ENCODE measurements around the gene ADD2. TPM values are rescaled to one million over a fixed set of nuclear protein-coding genes. Genes with fewer than 3 reads are reported as not detected.
"Not testable (repeated sequence)": the region's sequence is repeated elsewhere in the genome, so short reads cannot be mapped to it uniquely, and the experiment has no call there.

Gene ADD2
- total RNA-seq, 1 donor from 2014 or later = 0.95 TPM

DNA sequence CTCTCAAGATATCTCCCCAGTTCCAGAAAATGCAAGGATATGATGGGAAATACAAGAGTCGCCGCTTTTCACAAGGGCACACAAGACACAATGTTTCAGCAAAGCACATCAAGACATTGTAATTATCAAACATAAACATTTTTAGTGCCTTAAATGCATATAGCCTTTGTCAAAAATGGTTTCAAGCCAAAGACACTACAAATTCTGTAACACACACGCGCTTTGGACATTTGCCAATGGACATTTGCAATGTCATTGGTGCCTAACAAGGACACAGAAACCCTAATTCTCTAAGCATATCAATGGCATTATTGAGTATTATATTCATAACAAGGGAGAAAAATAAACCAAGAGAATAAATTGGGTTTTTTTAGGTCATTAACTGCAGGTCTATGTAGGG, 16.1 kb downstream of the ADD2 start:
- no peak for DNase-seq (ENCODE audit: low spot score)

DNA sequence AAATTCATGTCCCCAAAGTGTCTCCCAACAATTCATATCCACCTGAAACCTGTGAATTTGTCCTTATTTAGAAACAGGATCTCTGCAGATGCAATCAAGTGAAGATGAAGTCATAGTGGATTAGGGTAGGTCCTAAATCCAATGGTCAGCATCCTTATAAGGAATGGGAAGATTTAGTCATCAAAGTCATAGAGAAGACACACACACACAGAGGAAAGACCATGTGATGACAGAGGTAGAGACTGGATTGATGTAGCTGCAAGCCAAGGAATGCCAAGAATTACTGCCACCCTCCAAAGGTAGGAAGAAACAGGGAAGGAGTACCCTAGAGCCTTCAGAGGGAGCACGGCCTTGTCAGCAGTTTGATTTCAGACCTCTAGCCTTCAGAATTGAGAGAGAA, 17.7 kb downstream of the ADD2 start:
- DNase-seq (ENCODE audit: low spot score) = no peak

DNA sequence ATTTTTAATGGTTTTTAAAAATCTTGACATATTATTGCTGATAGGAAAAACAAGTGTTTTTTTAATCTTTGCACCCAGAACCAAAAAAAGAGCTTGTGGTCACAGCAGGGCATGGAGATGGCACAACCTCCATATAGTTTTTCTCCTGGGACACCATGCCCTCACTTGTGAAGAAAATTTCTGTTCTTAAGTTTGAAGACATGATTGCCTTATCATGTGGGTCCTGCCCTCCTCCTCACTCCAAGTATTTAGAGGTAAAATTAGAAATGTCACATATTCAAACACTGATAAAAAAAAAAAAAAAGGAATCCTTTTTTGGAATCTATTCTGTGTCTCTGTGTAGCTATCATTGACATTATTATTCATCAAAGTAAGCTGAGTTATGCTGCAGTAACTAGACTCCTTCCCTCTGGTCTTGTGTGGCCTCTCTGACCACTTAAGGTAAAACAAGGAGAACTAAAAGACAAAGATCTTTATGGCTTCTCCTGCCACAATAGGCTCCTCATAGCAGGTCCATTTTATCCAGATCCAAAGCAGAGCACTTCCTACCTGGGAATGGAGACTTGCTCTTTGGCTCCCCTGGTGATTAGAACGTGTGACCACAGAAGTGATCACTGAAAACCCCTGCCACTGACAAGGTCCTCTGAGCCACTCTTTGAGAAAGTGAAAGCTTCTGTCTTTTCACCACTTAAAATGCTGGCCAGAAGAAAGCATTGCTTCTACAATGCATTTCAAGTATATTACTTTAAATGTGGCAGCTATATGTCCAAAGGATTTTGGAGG, 19.8 kb downstream of the ADD2 start:
- DNase-seq (ENCODE audit: low spot score) = no peak

DNA sequence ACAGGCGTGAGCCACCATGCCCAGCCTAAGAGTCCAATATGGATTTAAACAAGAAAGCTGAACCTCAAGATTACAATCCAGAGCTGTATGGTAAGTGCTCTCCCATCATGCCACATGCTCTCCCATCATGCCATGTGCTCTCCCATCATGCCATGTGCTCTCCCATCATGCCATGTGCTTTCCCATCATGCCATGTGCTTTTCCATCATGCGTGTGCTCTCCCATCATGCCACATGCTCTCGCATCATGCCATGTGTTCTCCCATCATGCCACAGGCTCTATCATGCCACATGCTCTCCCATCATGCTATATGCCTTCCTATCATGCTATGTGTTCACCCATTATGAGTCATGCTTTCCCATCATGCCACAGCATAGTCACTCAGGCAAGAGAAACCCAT, 20.7 kb downstream of the ADD2 start:
- no peak for DNase-seq (ENCODE audit: low spot score)

DNA sequence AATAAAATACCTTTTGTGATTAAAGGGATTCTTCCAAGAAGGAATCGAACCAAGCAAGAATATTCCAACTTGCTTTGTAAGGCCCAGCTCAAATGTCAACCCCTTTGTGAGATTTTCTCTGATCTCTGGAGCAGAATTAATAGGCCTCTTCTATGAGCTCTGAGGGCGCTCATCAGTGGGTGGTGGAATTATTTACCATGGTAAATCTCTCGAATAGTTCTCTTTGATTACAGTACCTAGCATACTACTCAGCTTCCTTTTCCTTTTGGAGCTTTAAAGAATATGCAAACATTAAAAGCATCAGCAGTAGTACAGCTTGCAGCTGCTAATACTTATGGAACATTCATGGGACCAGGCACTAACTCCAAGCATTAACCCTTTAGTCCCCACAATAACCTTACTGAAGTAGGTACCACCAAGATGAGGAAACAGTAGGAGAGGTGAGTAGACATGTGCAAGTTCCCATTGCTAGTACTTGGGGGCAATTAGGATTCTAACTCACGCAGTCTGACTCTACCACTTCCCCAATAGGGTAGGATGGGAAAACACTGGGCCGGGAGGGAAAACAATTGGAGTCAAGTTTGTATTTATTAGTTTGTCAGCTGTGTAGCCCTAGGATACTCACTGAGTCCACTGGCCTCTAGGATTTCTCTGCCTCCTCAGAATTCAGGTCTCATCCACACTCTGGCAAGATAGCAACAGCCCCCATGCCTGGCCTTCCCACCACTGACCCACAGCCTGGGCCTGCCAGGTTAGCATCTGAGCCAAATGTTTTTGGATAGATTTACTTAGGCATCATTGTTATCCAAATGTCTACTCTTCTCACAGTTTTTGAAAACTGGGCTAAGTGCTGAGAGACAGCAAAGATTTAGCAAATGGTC, 21.7 kb downstream of the ADD2 start:
- DNase-seq (ENCODE audit: low spot score) = no peak

DNA sequence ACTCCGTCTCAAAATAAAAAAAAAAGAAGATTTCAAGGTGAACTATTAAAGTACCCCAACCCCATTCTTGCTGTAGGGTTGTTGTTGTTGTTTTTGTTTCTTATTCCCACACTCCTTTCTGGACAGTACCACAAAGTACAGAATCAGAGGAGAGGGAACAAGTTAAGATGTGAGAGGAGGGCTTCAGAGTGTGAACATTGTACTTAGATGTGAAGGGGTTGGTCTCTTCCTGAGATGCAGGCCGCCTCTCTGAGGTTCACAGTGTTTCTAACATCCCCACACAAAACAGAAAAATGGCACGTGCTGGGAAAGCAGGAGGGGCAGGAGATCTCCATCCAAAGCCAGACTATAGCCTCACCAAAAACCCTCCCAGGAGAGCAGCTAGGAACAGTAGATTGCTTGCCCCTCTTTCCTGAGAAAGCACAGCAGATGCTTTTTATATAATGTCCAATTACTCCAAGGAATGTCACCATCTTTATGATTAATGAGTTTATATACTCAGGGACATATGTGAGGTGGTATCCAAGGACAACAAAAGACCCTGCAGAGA, 22.6 kb downstream of the ADD2 start:
- no peak for DNase-seq (ENCODE audit: low spot score)

DNA sequence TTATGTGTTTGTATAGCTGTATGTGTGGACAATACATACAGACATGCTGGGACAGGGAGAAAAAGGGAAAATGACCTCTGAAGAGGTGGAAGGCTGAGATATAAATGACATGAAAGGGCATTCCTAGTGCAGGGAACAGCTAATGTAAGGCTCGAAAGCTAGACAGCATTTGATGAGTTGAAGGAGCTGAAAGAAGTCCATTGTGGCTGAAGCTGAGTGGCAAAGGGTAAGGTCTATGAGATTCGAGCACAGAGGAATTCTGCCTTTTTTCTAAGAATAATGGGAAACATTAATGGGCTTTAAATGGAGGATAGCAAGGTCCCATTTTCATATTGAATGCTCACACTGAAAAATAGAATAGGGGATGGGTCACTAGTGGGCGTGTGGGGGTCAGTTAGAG, 23.6 kb downstream of the ADD2 start:
- DNase-seq (ENCODE audit: low spot score) = no peak

DNA sequence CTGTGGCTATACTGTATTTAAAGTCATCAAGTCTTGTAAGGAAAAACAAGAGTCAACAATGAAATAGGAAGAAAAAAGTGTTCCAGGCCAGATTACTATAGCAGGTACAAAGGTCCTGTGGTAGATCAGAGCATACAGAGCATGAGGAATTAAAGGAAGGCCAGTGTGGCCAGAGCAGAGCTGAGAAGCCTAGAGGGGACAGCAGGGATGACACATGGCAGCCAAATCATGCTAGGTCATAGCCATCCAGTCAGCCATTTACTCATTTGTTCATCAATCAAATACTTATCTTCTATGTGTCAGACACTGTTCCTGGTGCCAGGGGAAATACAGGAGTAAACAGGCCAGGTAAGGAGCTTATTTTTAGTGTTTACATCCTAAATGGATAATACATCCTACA, 24.3 kb downstream of the ADD2 start:
- no peak for DNase-seq (ENCODE audit: low spot score)

DNA sequence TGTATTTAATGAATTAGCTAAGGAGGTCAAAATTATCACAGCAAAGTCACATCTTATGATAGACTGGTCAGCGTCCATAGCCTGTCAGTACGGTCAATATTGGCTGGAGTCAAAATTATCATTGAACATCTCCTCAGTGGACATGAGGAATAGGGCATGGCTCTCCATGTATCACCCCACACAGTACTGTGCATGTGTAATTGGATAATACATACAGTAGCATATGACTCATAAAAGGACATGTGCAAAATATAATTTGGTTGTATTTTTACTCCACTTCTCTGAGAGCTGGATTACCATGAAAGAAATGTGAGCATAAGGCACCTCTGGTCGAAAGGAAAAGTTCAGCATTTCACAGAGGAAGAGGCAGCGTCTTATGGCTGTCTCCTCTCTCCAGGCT, 24.9 kb downstream of the ADD2 start:
- no peak for DNase-seq (ENCODE audit: low spot score)

DNA sequence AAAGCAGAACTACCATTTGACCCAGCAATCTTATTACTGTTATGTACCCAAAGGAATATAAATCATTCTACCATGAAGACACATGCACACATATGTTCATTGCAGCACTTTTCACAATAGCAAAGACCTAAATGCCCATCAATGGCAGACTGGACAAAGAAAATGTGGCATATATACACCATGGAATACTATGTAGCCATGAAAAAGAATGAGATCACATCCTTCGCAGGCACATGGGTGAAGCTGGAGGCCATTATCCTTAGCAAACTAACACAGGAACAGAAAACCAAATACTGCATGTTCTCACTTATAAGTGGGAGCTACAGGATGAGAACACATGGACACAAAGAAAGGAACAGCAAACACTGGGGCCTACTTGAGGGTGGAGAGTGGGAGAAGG, 28.5 kb downstream of the ADD2 start:
- not testable (repeated sequence) for DNase-seq (ENCODE audit: low spot score)

DNA sequence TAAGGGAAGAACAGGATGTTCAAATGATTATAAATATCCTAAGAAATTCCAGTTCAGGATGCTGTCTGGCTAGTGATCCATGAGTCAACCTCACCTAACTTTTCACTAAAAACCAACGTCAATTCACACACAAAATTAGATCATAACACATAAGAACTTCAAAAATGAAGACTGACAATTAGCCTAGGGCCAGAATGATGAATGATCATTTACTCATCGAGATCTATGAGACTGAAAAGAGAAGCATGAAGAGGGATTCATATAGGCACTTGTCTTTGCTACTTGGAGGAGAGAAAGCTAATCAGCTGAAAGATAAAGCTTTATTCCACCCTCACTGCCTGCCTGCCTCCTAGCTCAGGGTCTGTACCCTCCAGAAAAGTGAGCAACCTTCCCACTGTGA, 29.8 kb downstream of the ADD2 start:
- no peak for DNase-seq (ENCODE audit: low spot score)

DNA sequence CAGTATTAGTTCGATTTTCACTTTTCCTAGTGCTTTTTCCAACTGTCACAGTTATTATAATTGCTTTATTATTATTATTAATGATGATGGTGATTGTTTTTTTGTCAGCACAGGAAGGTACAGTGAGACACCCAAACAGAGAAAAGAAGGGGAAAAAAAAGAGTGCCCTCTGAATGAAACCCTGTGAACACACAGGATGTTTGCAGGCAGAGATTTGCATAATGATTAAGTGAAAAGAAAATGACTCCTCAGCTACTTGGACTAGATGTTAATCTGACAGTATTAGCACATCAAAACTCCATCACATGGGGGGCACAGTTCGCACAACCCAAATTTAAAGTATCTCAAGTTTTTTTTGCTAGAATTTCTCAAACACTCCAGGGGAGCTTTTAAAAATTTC, 32.9 kb downstream of the ADD2 start:
- DNase-seq (ENCODE audit: low spot score) = no peak

DNA sequence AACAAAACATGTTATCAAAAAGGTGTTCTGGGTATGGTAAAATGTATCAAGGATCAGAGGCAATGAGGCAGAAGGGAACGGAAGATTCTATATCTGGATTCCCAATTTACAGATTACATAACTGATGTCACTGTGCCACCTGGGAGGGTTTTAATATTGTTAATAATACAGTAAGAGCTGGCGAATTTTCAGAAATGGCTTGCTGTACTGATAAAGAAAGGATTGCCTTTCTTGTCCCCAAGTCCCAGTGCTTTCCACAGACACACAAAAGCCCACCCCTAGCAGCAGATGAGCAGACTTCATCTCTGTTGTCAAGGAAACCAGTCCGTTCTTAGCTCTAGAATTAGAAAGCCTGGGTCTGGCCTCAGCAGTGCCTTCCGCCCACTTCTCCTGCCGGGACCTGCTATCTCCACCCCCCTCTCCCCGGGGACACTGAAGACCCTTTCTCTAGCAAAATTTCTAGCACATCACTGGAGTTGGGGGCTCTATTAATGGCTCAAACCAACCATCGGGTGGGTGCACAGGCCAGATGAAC, 34.3 kb downstream of the ADD2 start:
- DNase-seq (ENCODE audit: low spot score) = no peak

DNA sequence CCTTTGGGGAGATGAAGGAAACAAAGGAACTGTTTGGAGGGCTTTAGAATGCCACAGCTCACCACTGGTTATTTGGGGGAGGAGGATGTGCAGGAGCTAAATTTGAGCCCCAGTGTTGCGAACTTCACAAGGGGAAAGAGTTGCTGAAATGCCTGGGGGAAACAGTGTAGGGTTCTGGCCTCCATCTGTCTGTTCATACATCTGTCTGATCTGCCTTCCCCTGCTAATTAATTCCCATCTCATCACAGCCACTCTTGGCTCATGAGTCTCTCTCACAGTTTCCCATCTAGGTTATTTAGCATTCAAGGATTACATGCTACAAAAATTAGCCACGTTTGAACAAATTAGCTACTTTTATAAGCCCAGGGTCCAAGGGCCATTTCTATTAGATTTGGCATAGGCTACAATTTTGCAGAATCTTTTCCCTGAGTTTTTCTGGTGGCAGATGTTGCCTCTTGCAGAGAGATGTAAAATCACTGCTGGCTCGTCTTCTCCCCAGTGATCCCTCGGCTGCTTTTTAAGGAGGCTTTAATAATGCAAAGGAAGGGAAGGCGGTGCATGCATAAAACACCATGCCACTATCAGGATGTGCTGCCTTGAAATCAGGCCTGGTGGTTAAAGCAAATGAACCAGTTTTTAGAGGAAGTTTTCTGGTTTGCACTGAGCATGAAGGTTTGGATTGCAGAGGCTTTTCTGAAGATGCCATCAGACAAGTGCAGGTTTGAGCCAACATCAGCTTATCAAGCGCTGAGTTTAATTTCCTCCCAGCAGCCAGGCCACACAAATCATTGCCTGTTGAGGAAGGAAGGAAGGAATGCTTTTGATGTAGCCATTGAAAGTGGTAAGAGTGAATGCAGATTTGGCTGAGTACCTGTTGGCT, 35.0 kb downstream of the ADD2 start:
- no peak for DNase-seq (ENCODE audit: low spot score)

DNA sequence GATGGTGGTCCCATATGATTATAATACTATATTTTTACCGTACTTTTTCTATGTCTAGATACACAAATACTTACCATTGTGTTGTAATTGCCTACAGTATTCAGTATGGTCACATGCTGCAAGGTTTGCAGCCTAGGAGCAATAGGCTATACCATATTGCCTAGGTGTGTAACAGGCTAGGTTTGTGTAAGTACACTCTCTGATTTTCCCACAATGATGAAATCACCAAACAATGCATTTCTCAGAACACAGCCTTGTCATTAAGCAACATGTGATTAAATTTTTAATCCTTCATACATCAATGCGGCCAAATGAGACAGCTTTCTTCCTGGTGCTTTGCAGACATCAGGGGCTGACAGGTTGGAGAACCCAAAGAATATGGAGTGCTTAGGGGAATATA, 37.3 kb downstream of the ADD2 start:
- no peak for DNase-seq (ENCODE audit: low spot score)

DNA sequence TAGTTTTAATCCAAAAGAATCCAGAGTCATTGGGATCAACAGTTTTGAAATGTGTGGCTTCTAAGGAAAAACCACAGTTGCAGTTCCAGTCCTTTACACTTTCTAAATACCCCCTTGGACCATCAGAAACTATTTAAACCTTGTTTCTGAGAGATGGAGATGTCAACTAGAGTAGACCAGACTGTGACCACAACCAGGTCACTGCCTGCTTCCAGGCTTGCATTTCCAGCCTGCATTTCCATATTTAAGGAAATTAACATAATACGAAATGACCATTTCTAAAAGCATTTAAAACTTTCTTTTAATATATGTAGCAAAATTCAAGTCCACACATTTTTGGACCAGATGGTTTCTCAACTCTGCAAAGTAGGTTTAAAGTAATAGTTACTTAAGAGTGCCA, 38.4 kb downstream of the ADD2 start:
- no peak for DNase-seq (ENCODE audit: low spot score)

DNA sequence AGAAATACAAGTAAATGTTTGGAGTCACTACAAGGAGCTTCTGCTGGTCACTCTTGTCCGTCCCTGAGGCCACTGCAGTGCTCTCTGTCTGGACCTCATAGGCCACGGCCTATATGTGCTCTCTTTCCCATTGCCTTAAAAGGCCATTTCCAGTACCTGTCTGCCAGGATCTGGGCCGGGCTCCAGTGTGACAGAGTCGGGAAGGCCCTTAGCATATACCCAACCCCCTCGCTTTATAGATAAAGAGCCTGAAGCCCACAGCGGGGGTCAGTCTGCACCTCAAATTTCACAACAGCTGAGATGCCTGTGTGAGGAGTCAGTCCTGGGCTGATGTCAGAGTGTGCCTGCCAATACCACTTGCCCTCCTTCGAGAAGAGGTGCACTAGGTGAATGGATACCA, 39.9 kb downstream of the ADD2 start:
- no peak for DNase-seq (ENCODE audit: low spot score)

DNA sequence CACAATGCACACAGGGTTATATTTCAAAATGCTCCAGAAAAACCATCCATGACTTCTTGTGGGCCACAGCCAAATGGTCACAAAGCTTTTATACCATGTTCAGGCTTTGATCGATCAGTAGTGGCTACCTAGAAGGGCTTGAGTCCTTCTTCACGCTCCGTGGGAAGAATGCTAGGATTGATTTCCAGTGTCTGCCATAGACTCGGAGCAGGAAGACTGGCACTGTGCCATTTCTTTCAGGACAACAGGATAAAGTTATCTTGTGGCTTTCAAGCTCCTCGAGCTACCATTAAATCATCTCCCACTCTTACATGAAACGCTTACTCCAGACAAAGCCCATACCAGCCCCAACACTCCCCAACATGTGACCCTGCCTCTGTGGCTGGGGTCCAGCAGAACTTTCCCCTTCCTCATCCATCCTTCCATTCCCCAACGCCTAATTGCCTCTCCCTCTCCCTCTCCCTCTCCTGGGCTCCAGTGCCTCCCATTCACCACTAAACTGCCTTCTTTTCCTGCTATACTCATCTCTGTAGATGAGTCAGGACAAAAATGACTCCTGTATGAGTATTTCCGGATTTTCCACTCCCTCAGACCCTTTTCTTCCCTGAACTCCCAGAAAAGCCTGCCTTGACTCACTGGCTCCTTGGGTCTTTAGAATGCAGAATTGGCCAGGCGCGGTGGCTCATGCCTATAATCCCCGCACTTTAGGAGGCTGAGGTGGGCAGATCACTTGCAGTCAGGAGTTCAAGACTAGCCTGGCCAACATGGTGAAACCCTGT, 40.9 kb downstream of the ADD2 start:
- DNase-seq (ENCODE audit: low spot score) = no peak

DNA sequence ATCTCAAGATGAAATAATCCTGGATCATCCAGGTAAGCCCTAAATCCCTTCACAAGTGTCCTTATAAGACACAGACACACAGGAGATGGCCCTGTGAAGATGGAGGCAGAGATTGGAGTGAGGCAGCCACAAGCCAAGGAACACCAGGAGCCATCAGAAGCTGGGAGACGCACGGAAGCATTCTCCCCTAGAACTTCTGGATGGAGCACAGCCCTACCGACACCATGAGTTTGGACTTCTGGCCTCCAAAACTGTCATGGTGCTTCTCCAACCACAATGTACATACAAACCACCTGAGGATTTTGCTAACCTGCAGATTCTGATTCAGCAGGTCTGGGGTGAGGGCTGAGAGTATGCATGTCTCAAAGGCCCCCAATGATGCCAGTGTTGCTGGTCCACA, 42.5 kb downstream of the ADD2 start:
- DNase-seq (ENCODE audit: low spot score) = no peak

DNA sequence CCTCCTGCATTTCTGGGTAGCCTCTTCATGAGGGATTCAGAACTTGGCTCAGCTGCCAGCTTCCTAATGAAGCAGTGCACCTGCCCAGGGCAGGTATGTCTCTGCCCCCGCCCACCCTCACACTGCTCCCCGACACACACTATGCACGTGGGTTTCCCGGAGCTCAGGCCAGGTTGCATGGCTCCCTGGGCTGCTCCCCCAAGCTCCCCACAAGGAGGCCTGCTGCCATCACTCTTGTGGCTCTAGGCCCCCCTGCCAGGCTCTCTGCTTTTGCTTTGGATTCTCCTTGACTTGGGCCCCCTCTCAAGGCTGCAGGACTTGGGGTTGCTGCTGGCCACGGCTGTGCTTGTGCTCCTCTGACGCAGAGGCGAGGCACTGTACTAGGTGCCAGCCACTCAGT, 43.6 kb downstream of the ADD2 start:
- no peak for DNase-seq (ENCODE audit: low spot score)
